ENCODE results near the gene HSD11B1. TPM values are rescaled to one million over a fixed set of nuclear protein-coding genes. Genes with fewer than 3 reads are reported as not detected.

HSD11B1 gene
- total RNA-seq, 2 donors from 2014 or later, result 0.66 to 3.6 TPM

DNA sequence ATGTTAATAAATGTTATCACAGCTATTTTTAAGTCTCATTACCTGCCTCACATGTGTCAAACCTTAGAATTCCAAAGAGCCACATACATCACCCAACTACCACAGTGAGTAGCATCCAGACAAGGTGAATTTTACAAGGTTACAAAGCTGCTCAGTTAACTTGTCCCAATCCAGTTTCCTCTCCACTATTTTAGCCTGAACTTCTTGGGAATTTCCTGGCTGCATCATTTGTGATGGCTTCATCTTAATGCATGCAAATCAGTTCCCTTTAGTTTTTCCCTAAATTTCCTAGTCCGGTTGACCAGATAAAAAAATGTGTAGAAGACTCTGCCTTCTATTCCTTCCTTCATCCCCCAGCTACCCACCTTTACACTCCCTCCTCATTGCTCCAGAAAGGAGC, 50.6 kb downstream of the HSD11B1 start:
- DNase-seq (no peak), ATAC-seq (no peak)
- H3K4me3 ChIP-seq, result no peak overlapping the region
- 60 to 71% methylated on average over 1 of the region's 1 CpG for WGBS, 2 donors
- TF ChIP-seq POLR2A (IDR thresholded peaks at IDR 0.05), result no peak
- TF ChIP-seq, protein P1, sequence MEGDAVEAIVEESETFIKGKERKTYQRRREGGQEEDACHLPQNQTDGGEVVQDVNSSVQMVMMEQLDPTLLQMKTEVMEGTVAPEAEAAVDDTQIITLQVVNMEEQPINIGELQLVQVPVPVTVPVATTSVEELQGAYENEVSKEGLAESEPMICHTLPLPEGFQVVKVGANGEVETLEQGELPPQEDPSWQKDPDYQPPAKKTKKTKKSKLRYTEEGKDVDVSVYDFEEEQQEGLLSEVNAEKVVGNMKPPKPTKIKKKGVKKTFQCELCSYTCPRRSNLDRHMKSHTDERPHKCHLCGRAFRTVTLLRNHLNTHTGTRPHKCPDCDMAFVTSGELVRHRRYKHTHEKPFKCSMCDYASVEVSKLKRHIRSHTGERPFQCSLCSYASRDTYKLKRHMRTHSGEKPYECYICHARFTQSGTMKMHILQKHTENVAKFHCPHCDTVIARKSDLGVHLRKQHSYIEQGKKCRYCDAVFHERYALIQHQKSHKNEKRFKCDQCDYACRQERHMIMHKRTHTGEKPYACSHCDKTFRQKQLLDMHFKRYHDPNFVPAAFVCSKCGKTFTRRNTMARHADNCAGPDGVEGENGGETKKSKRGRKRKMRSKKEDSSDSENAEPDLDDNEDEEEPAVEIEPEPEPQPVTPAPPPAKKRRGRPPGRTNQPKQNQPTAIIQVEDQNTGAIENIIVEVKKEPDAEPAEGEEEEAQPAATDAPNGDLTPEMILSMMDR (IDR thresholded peaks at IDR 0.05), result no peak
- no peak overlapping the region for H3K27ac ChIP-seq
- no peaks in the 10 kb centered on the region for H3K4me1 ChIP-seq
- no peaks in the 10 kb centered on the region for H3K27me3 ChIP-seq
- no peaks in the 10 kb centered on the region for H3K36me3 ChIP-seq (replicated peaks in 1 of 2; ENCODE audit: insufficient read depth in 1 of 2, low read depth in 2 of 2)
- intact Hi-C loops (cut with DNase I), result no loop called here
- no peaks in the 10 kb centered on the region for H3K9me3 ChIP-seq

DNA sequence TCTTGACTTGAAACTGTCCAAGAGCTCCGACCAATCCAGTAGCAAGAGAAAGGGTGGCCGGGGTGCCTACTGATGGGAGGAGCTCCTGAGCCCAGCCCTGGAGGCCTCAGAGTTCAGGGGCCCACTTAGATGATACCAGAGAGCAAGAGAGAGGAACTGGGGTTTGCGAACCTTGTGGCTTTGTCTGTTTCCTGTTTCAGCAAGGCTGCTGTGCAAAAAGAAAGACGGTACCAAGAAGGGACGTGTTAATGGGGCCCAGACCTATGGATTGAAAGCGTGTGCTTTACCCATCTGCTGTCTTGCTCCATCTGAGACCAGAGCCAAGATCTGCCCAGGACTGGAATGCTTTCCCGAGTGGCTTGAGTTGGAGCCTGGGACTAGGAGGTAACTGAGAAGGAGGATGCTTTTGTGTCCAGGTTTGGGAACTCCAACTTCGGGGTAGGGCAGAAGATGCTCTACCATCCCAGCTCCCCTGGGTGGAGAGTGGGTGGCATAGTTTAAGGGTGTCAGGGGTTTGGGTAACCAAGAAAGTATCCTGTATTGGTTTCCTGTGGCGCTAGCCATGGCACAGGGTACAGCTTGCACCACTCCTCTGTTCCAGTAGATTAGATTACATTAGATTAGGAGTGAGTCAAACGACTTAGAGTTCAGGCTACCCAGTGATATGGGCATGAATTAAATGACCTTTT, 51.4 kb downstream of the HSD11B1 start, which contains the start of gene TRAF3IP3:
Gene TRAF3IP3 (plus strand): TSS at position 128 of the 689 bp plus-strand sequence. CDS start 3,987 bp downstream, outside the sequence.
- intact Hi-C loops (cut with DNase I), result no loop called here

DNA sequence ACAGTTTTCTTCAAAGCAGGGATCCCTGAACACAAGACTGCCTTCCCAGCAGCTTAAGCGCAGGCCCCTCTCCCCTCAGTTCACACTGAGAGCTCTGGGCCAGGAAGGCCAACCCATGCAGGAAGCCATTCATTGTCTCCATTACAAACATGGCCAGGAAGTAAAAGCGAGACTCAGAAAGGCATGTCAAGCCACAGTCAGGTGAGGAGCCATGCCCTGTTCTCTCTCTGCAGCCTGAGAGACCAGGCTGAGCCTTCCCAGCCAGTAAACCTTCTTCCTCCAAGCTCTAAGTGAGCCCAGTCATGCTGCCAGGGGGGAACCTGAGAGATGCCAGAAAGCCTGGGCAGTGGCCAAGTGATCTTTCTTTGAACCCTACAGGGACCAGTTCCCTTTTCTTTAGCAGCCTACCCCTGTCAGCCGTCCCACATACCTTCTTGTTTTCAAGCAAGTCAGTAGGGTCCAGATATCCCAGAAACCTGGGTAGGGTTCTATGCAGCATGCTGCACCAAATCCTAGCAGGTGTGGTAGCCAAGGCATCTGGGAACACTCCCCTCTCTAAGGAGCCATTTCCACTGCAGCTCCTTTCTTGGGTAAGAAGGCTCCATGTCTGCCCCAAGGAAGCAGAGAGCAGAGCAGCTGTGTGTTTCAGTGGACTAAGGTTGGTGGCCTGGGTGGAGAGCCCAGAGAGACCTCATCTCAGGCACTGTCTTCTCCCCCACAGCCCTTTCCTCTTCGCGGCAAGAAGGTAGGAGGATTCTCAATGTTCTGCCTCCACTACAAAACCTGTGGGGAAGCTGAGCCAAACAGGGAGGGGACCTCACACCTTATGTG, 52.2 kb downstream of the HSD11B1 start:
- Histone ChIP-seq H3K4me1 (no peaks in the 10 kb centered on the region), H3K4me3 (no peak overlapping the region), H3K27ac (peak overlapping the region in 1 of 4 donors; percentile 46), H3K9me3 (no peaks in the 10 kb centered on the region), H3K36me3 (replicated peaks in 1 of 2; ENCODE audit: insufficient read depth in 1 of 2, low read depth in 2 of 2) (no peaks in the 10 kb centered on the region), H3K27me3 (no peaks in the 10 kb centered on the region)
- 65 to 80% methylated on average over 5 of the region's 5 CpGs for WGBS, 2 donors
- TF ChIP-seq, protein P1 (IDR thresholded peaks at IDR 0.05), result no peak
- no peak for TF ChIP-seq POLR2A (IDR thresholded peaks at IDR 0.05)
- ATAC-seq, result no peak
- peak in 1 of 4 donors; percentile 60 for DNase-seq
- intact Hi-C loops (cut with DNase I), result no loop called here

More for the DNA sequence above, 51.4 kb downstream of the HSD11B1 start, which contains the start of gene TRAF3IP3:
- no peak for ATAC-seq
- 50 to 68% methylated on average over 10 of the region's 10 CpGs for WGBS, 2 donors
- Histone ChIP-seq H3K4me3 (no peak within 1 kb of the TSS), H3K4me1 (no peaks in the 10 kb centered on the region), H3K36me3 (replicated peaks in 1 of 2; ENCODE audit: insufficient read depth in 1 of 2, low read depth in 2 of 2) (no peaks in the 10 kb centered on the region), H3K27me3 (no peaks in the 10 kb centered on the region), H3K27ac (peak within 1 kb of the TSS in 1 of 4 donors; percentile 46), H3K9me3 (no peaks in the 10 kb centered on the region)
- peak in 1 of 4 donors; percentile 59 for DNase-seq
- no peak for TF ChIP-seq POLR2A (IDR thresholded peaks at IDR 0.05)
- TF ChIP-seq, protein P1 (IDR thresholded peaks at IDR 0.05), result no peak

DNA sequence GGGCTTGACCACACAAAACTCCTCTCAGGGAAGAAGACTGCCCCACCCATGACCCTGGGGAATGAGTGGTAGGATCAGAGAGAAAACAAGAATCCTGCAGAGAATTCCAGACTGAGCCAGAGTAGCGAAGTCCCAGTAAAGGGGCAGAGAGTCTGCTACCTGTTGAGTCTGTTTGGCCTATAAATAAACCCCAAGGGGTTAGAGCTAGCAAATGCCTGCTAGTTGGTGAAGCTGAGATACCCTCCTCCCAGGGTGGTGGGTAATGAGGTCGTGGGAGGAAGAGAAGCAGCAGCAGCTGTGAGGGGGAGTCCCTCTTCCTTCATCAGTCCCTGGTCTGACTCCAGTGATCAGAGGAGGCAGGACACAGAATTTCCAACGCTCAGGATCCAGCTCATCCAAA, 53.8 kb downstream of the HSD11B1 start:
- TF ChIP-seq, protein P1 (IDR thresholded peaks at IDR 0.05), result no peak
- TF ChIP-seq POLR2A (IDR thresholded peaks at IDR 0.05), result no peak
- ATAC-seq (no peak), DNase-seq (no peak)
- no peak overlapping the region for H3K4me3 ChIP-seq
- no peak overlapping the region for H3K27ac ChIP-seq
- 60 to 61% methylated on average over 3 of the region's 3 CpGs for WGBS, 2 donors
- H3K27me3 ChIP-seq, result no peaks in the 10 kb centered on the region
- H3K9me3 ChIP-seq, result no peaks in the 10 kb centered on the region
- H3K4me1 ChIP-seq, result no peaks in the 10 kb centered on the region
- intact Hi-C loops (cut with DNase I), result no loop called here
- no peaks in the 10 kb centered on the region for H3K36me3 ChIP-seq (replicated peaks in 1 of 2; ENCODE audit: insufficient read depth in 1 of 2, low read depth in 2 of 2)

Data from body of pancreas (tissue), 4 donors.